ENCODE measurements around the gene ZDHHC13. TPM values are rescaled to one million over a fixed set of nuclear protein-coding genes. Genes with fewer than 3 reads are reported as not detected.

The ZDHHC13 gene
- total and polyA plus RNA-seq, 2 of the 8 experiments (the other 6 are each of a cell fraction or from before 2014, with no cell fraction given), result 22.4 to 24.1 TPM

- no peak overlapping the region for H3K23ac ChIP-seq (ENCODE audit: insufficient read length)
- H4K8ac ChIP-seq (ENCODE audit: extremely low read depth, insufficient read depth, low read length), result peak overlapping the region; percentile 59; the same call in 1 of the 2 replicates
- H3K4ac ChIP-seq (replicated peaks; ENCODE audit: insufficient read length, low read depth, low read length), result no peak overlapping the region
- no peak overlapping the region for H4K5ac ChIP-seq (ENCODE audit: insufficient read length, low read depth, low read length)
- H3K9ac ChIP-seq (replicated peaks in 1 of 4; ENCODE audit: extremely low read depth in 1 of 4, low read depth in 3 of 4, low read length in 3 of 4), result no peak overlapping the region
- no peak overlapping the region for H3K18ac ChIP-seq (ENCODE audit: extremely low read depth, low read length)
- no peak overlapping the region for H3K27ac ChIP-seq (ENCODE audit: low read depth, low read length)
- H3K79me1 ChIP-seq (ENCODE audit: low read depth, low read length), result no peaks in the 10 kb centered on the region
- no peaks in the 10 kb centered on the region for H3K36me3 ChIP-seq (ENCODE audit: control insufficient read depth in 2 of 4, insufficient read depth in 4 of 4, low read length in 3 of 4)
- no peak overlapping the region for H2BK5ac ChIP-seq (ENCODE audit: low read depth, low read length)
- no peak overlapping the region for H2BK15ac ChIP-seq (ENCODE audit: low read length)
- H3K23me2 ChIP-seq (ENCODE audit: low read depth, low read length), result no peaks in the 10 kb centered on the region
- no peak overlapping the region for H2BK20ac ChIP-seq (ENCODE audit: low read length)
- H3K14ac ChIP-seq (ENCODE audit: insufficient read length), result no peak overlapping the region
- FAIRE-seq, result peak; percentile 98
- H3K4me2 ChIP-seq (ENCODE audit: insufficient read depth in 1 of 2, low read depth in 2 of 2, low read length in 2 of 2), result peak overlapping the region in 1 of 2 experiments; percentile 55; a peak in 3 of 4 replicates
- H3K56ac ChIP-seq (replicated peaks; ENCODE audit: insufficient read length, low read depth, low read length), result no peak overlapping the region
- ChIA-PET CTCF (ENCODE audit: partially characterized antibody) (interaction anchor here (0.6 to 3.4 kb wide), 59 partner anchors 9 to 833 kb away, joined by 3 to 29 read pairs (median 4); partner anchors contain the start of gene MRGPRX2), POLR2A (ENCODE audit: partially characterized antibody) (interaction anchor here (1.2 kb wide), 1 partner anchor 170 kb away, joined by 3 read pairs; the partner anchor contains the start of gene E2F8)
- H2AFZ ChIP-seq (ENCODE audit: low read length), result no peak overlapping the region
- DNase-seq (ENCODE audit: low read depth in 1 of 2, low spot score in 2 of 2), result peak; percentile 43 to 75
- H2AK5ac ChIP-seq (ENCODE audit: low read depth, low read length), result no peak overlapping the region
- H2BK12ac ChIP-seq (ENCODE audit: low read depth, low read length), result no peak overlapping the region
- H3K4me1 ChIP-seq (replicated peaks in 1 of 4; ENCODE audit: control insufficient read depth in 3 of 4, insufficient read depth in 4 of 4, low read length in 3 of 4), result peaks cover 2 to 8% (median 7%) of the 10 kb centered on the region in 4 experiments; a peak in 4 of 7 replicates
- no peaks in the 10 kb centered on the region for H3K27me3 ChIP-seq (replicated peaks in 1 of 4; ENCODE audit: control insufficient read depth in 3 of 4, extremely low read depth in 1 of 4, insufficient read depth in 3 of 4, low read length in 3 of 4)
- H3K9me3 ChIP-seq (ENCODE audit: insufficient read depth in 2 of 2, low read depth in 1 of 2, low read length in 1 of 2), result no peaks in the 10 kb centered on the region
- H2BK120ac ChIP-seq (replicated peaks; ENCODE audit: low read depth, low read length), result no peak overlapping the region
- no peak overlapping the region for H3K4me3 ChIP-seq (ENCODE audit: extremely low read depth in 1 of 4, insufficient read depth in 2 of 4, low read depth in 3 of 4, low read length in 4 of 4)
- H3K79me2 ChIP-seq (ENCODE audit: control insufficient read depth in 1 of 2, insufficient read depth in 2 of 2, low read length in 2 of 2), result no peaks in the 10 kb centered on the region
- H4K91ac ChIP-seq (replicated peaks; ENCODE audit: insufficient read length, low read length), result no peak overlapping the region
- WGBS, 2 experiments (ENCODE audit: extremely low coverage in 1 of 2, insufficient coverage in 1 of 2, insufficient read length in 1 of 2, insufficient replicate concordance in 2 of 2, low coverage in 1 of 2, low lambda C conversion rate in 2 of 2, missing lambda C conversion rate in 1 of 2), result 24% methylated on average over 11 of the region's 11 CpGs; no CpG with 5 or more reads in 1 of the 2 experiments
- no peaks in the 10 kb centered on the region for H4K20me1 ChIP-seq (replicated peaks in 1 of 2; ENCODE audit: control insufficient read depth in 1 of 2, insufficient read depth in 2 of 2, low read length in 2 of 2)
- TF ChIP-seq CHD1 (IDR thresholded peaks at IDR 0.05; ENCODE audit: low read depth, low read length), result no peak
- TF ChIP-seq POU5F1 (IDR thresholded peaks at IDR 0.05; ENCODE audit: low read depth, low read length), result no peak
- TF ChIP-seq SIX5 (IDR thresholded peaks at IDR 0.05; ENCODE audit: low read depth, low read length), result no peak
- no peak; a peak in 1 of 3 replicates for TF ChIP-seq EP300 (IDR thresholded peaks at IDR 0.05; ENCODE audit: borderline replicate concordance in 1 of 2, low read depth in 2 of 2, low read length in 2 of 2)
- TF ChIP-seq USF2 (IDR thresholded peaks at IDR 0.05; ENCODE audit: low read length), result no peak
- TF ChIP-seq SRF (IDR thresholded peaks at IDR 0.05; ENCODE audit: low read depth, low read length), result no peak
- no peak for TF ChIP-seq TAF7 (optimal IDR thresholded peaks at IDR 0.05; ENCODE audit: borderline replicate concordance, low read depth, low read length)
- TF ChIP-seq GTF2F1 (IDR thresholded peaks at IDR 0.05; ENCODE audit: borderline replicate concordance, low read depth, low read length), result no peak
- peak; percentile 92 for TF ChIP-seq ATF2 (IDR thresholded peaks at IDR 0.05; ENCODE audit: low read length)
- TF ChIP-seq E2F6 (IDR thresholded peaks at IDR 0.05), result no peak
Observed at GRCh38 chr11:19071255-19071654, 45.7 kb upstream of the ZDHHC13 start.
